Neural cell (in vitro differentiated cells): ENCODE data around the gene CACNA2D1.

Experiments
- EP300 ChIP-seq: fragments of 450-650 bp; conservative IDR thresholded peaks from 2 replicates; pipeline ENCODE4 v1.6.1; 2014; ENCODE audit warnings: antibody characterized with exemption, mild to moderate bottlenecking, moderate library complexity; ENCODE audit not compliant: poor library complexity, severe bottlenecking
- EZH2 ChIP-seq: fragments of 200-600, 300-800 bp; shearing (Covaris generic), sonication (generic); IDR thresholded peaks from 2 replicates; pipeline ENCODE4 v1.6.1; 2014; ENCODE audit warnings: antibody characterized with exemption, low read length, borderline replicate concordance, mild to moderate bottlenecking; ENCODE audit not compliant: insufficient read depth, poor library complexity, severe bottlenecking
- TF ChIP-seq, protein P1 (sequence below): fragments of 450-650 bp; IDR thresholded peaks from 2 replicates; pipeline ENCODE4 v1.5.1; 2014; ENCODE audit warnings: antibody characterized with exemption, mild to moderate bottlenecking, moderate library complexity; ENCODE audit not compliant: poor library complexity, severe bottlenecking
- TF ChIP-seq, protein P2 (sequence below): IDR thresholded peaks from 2 replicates; pipeline ENCODE4 v1.6.1; 2012; ENCODE audit warnings: borderline replicate concordance

DNA sequence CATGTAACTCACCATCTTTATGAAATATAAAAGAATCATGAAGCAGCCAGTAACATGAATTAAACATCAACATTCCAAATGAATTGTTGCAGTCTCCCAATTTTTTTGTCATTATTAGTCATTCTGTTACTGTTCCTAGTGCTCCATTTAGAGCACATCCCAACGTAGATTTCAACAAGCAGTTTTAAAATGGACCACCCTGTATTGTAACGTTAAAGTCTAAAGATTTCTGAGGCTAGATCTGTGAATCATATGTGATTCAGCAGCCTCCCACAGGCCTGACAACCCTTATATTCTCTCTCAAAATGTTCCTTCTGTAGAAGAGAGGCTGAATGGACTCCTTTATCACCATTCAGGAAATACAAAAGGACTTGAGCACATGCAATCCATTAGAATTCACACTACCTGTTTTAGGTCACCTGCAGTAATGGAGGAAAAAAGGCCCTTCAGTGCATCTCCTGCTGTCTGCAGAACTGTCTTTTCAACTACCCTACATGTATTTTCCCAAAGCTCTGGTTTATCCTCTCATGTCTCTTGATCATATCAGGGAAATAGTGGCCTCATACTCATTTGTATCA, 81.4 kb downstream of the CACNA2D1 start:
- TF ChIP-seq, protein P1, sequence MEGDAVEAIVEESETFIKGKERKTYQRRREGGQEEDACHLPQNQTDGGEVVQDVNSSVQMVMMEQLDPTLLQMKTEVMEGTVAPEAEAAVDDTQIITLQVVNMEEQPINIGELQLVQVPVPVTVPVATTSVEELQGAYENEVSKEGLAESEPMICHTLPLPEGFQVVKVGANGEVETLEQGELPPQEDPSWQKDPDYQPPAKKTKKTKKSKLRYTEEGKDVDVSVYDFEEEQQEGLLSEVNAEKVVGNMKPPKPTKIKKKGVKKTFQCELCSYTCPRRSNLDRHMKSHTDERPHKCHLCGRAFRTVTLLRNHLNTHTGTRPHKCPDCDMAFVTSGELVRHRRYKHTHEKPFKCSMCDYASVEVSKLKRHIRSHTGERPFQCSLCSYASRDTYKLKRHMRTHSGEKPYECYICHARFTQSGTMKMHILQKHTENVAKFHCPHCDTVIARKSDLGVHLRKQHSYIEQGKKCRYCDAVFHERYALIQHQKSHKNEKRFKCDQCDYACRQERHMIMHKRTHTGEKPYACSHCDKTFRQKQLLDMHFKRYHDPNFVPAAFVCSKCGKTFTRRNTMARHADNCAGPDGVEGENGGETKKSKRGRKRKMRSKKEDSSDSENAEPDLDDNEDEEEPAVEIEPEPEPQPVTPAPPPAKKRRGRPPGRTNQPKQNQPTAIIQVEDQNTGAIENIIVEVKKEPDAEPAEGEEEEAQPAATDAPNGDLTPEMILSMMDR, result no peak
- TF ChIP-seq, protein P2, sequence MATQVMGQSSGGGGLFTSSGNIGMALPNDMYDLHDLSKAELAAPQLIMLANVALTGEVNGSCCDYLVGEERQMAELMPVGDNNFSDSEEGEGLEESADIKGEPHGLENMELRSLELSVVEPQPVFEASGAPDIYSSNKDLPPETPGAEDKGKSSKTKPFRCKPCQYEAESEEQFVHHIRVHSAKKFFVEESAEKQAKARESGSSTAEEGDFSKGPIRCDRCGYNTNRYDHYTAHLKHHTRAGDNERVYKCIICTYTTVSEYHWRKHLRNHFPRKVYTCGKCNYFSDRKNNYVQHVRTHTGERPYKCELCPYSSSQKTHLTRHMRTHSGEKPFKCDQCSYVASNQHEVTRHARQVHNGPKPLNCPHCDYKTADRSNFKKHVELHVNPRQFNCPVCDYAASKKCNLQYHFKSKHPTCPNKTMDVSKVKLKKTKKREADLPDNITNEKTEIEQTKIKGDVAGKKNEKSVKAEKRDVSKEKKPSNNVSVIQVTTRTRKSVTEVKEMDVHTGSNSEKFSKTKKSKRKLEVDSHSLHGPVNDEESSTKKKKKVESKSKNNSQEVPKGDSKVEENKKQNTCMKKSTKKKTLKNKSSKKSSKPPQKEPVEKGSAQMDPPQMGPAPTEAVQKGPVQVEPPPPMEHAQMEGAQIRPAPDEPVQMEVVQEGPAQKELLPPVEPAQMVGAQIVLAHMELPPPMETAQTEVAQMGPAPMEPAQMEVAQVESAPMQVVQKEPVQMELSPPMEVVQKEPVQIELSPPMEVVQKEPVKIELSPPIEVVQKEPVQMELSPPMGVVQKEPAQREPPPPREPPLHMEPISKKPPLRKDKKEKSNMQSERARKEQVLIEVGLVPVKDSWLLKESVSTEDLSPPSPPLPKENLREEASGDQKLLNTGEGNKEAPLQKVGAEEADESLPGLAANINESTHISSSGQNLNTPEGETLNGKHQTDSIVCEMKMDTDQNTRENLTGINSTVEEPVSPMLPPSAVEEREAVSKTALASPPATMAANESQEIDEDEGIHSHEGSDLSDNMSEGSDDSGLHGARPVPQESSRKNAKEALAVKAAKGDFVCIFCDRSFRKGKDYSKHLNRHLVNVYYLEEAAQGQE, result no peak
- TF ChIP-seq EP300 (no peak), EZH2 (no peak)
